ENCODE data around the gene KAZN.

The KAZN gene

DNA sequence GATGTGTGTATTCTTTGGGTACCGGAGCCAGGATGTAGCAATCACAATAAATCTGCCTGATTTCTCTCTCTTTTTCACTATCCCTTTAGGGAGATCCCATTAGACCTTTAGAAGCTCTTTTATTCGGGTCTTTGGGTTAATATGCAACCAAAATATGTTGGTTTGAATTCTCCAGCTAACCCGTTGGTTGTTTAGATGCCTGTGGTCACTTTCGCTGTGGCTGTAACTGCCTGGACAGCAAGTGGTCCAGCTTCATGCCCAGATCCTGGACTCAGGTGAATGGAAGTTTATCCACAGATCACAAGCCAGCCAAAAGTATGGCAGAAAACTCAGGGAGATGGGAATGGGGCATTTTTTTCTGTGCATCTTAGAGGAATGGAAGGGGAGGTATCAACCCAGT, 12.3 kb downstream of the KAZN start:
- Mint-ChIP-seq H3K27ac (no peak overlapping the region), H3K4me1 (ENCODE audit: low read depth in 2 of 2) (no peaks in the 10 kb centered on the region), H3K9me3 (peaks cover 2 to 7% of the 10 kb centered on the region in 2 donors), H3K36me3 (ENCODE audit: insufficient read depth) (peaks cover 3% of the 10 kb centered on the region), H3K27me3 (peaks cover 27 to 52% of the 10 kb centered on the region in 2 donors), H3K4me3 (no peak overlapping the region)
- ATAC-seq (replicated peaks) (no peak), DNase-seq (no peak)

- Mint-ChIP-seq H3K36me3 (ENCODE audit: insufficient read depth) (peaks cover 3% of the 10 kb centered on the region), H3K4me1 (ENCODE audit: low read depth in 2 of 2) (no peaks in the 10 kb centered on the region), H3K9me3 (peaks cover 2 to 7% of the 10 kb centered on the region in 2 donors), H3K27me3 (peaks cover 27 to 43% of the 10 kb centered on the region in 2 donors), H3K27ac (no peak overlapping the region), H3K4me3 (no peak overlapping the region)
- DNase-seq: no peak
- ATAC-seq (replicated peaks): no peak
Observed at GRCh38 chr1:14611792-14612191, 13.3 kb downstream of the KAZN start.

DNA sequence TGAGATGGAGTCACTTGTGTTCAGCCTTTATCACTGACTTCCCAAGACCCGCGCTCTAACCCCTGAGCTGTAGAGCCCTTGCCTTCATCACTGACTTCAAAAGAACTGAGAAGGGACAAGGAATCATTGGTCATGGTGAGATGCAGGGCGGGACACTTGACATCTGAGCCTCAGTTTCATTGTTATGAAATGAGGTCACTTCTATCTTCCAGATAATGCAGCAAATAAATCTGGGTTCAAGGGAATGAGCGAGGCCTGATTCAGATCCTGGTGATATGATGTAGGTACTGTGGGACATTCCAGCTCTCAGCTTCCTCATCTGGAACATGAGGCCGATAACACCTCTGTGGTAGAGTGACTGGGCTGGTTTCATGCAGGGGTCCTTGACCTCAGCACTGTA, 13.8 kb downstream of the KAZN start:
- H3K4me3 Mint-ChIP-seq: no peak overlapping the region
- H3K36me3 Mint-ChIP-seq (ENCODE audit: insufficient read depth): peaks cover 3% of the 10 kb centered on the region
- ATAC-seq (replicated peaks) (no peak), DNase-seq (no peak)
- H3K27me3 Mint-ChIP-seq: peaks cover 27 to 42% of the 10 kb centered on the region in 2 donors
- peaks cover 2 to 7% of the 10 kb centered on the region in 2 donors for H3K9me3 Mint-ChIP-seq
- no peaks in the 10 kb centered on the region for H3K4me1 Mint-ChIP-seq (ENCODE audit: low read depth in 2 of 2)
- H3K27ac Mint-ChIP-seq: no peak overlapping the region

- no peak overlapping the region for H3K4me3 Mint-ChIP-seq
- ATAC-seq (replicated peaks): no peak
- no peaks in the 10 kb centered on the region for H3K4me1 Mint-ChIP-seq (ENCODE audit: low read depth in 2 of 2)
- no peak for DNase-seq
- H3K27ac Mint-ChIP-seq: no peak overlapping the region
- peaks cover 3% of the 10 kb centered on the region for H3K36me3 Mint-ChIP-seq (ENCODE audit: insufficient read depth)
- H3K9me3 Mint-ChIP-seq: peaks cover 2 to 13% of the 10 kb centered on the region in 2 donors
- H3K27me3 Mint-ChIP-seq: peaks cover 22 to 53% of the 10 kb centered on the region in 2 donors
Observed at GRCh38 chr1:14613926-14614325, 15.4 kb downstream of the KAZN start.

- no peaks in the 10 kb centered on the region for H3K4me1 Mint-ChIP-seq (ENCODE audit: low read depth in 2 of 2)
- H3K27ac Mint-ChIP-seq: no peak overlapping the region
- peaks cover 3% of the 10 kb centered on the region for H3K36me3 Mint-ChIP-seq (ENCODE audit: insufficient read depth)
- ATAC-seq (replicated peaks) (no peak), DNase-seq (no peak)
- H3K4me3 Mint-ChIP-seq: no peak overlapping the region
- H3K9me3 Mint-ChIP-seq: peaks cover 2 to 13% of the 10 kb centered on the region in 2 donors
- peaks cover 22 to 55% of the 10 kb centered on the region in 2 donors for H3K27me3 Mint-ChIP-seq
Observed at GRCh38 chr1:14614341-14614740, 15.9 kb downstream of the KAZN start.

- peaks cover 2 to 13% of the 10 kb centered on the region in 2 donors for H3K9me3 Mint-ChIP-seq
- H3K27me3 Mint-ChIP-seq: peaks cover 18 to 51% of the 10 kb centered on the region in 2 donors
Observed at GRCh38 chr1:14615549-14616218, 17.2 kb downstream of the KAZN start.

DNA sequence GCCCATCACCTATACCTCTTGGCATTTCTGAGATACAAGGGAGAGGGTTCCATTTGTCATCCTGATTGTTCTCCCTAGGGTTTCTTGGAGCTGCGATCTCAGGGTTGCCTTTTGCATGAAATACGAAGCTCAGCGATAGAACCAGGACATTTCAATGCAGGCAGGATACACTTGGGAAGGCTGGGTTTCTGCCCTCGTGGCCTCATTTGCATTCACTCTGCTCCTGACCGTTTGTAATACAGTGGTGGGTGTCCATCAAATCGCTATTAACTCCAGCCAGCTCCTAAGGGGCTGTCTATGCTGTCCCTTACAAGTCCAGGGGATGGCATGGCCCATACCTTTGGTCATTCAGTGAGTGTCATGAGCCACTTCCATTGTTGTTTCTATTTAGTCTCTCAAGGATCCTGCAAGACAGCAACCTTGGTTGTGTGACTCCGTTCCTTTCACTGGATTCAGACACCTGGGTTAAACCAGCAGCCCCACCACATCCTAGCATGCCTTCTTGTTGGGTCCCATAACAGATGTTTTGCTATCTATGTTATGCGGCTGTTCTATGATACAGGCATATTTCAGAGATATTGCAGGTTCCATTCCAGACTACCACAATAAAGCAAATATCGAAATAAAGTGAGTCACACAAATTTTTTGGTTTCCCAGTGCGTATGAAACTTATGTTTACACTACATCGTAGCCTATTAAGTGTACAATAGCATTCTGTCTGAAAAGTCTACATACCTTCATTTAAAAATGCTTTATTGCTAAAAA, 18.3 kb downstream of the KAZN start:
- ATAC-seq (replicated peaks): no peak
- Mint-ChIP-seq H3K36me3 (ENCODE audit: insufficient read depth) (peaks cover 3% of the 10 kb centered on the region), H3K4me3 (no peak overlapping the region), H3K9me3 (peaks cover 2 to 13% of the 10 kb centered on the region in 2 donors), H3K27ac (no peak overlapping the region), H3K4me1 (ENCODE audit: low read depth in 2 of 2) (no peaks in the 10 kb centered on the region), H3K27me3 (peaks cover 18 to 42% of the 10 kb centered on the region in 2 donors)
- DNase-seq: no peak

More at GRCh38 chr1:14615549-14616218, 17.2 kb downstream of the KAZN start:
- Mint-ChIP-seq H3K4me1 (ENCODE audit: low read depth in 2 of 2) (no peaks in the 10 kb centered on the region), H3K27ac (no peak overlapping the region), H3K36me3 (ENCODE audit: insufficient read depth) (peaks cover 3% of the 10 kb centered on the region), H3K4me3 (no peak overlapping the region)
- DNase-seq (no peak), ATAC-seq (replicated peaks) (no peak)

- no peaks in the 10 kb centered on the region for H3K4me1 Mint-ChIP-seq (ENCODE audit: low read depth in 2 of 2)
- peaks cover 3% of the 10 kb centered on the region for H3K36me3 Mint-ChIP-seq (ENCODE audit: insufficient read depth)
- H3K4me3 Mint-ChIP-seq: no peak overlapping the region
- DNase-seq: no peak
- ATAC-seq (replicated peaks): no peak
- peaks cover 16 to 36% of the 10 kb centered on the region in 2 donors for H3K27me3 Mint-ChIP-seq
- peaks cover 2 to 13% of the 10 kb centered on the region in 2 donors for H3K9me3 Mint-ChIP-seq
- no peak overlapping the region for H3K27ac Mint-ChIP-seq
Observed at GRCh38 chr1:14617791-14618190, 19.3 kb downstream of the KAZN start.

DNA sequence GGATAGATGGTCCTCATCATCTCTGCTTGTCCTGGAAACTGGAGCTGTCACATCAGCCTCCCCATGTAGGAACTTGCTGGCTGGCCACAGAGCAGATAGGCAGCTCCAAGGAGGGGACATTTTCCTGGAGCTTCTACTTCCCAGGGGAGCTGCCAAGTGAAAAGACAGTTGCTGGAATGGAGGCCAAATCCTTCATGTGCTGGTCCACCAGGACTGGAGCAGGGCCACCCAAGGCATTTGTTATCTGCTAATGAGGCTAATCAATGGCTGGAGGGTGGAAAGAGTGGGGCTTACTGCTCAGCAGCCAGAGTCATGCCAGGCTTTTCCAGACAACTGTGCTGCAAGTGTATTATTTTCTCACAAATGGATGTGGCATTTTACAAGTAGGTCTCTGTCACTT, 22.5 kb downstream of the KAZN start:
- Mint-ChIP-seq H3K27ac (no peak overlapping the region), H3K4me3 (no peak overlapping the region), H3K36me3 (ENCODE audit: insufficient read depth) (no peaks in the 10 kb centered on the region), H3K4me1 (ENCODE audit: low read depth in 2 of 2) (no peaks in the 10 kb centered on the region), H3K27me3 (peaks cover 0 to 20% of the 10 kb centered on the region in 2 donors), H3K9me3 (peaks cover 0 to 6% of the 10 kb centered on the region in 2 donors)
- DNase-seq (no peak), ATAC-seq (replicated peaks) (no peak)

DNA sequence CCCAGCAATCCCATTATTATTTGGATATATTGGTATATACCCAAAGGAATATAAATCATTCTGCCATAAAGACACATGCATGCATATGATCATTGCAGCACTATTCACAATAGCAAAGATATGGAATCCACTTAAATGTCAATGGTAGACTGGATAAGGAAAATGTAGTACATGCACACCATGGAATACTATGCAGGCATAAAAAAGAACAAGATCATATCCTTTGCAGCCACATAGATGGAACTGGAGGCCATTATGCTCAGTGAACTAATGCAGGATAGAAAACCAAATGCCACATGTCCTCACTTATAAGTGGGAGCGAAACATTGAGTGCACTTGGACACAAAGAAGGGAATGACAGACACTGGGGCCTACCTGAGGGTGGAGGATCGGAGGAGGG, 24.6 kb downstream of the KAZN start:
- H3K4me1 Mint-ChIP-seq (ENCODE audit: low read depth in 2 of 2): no peaks in the 10 kb centered on the region
- no peaks in the 10 kb centered on the region for H3K36me3 Mint-ChIP-seq (ENCODE audit: insufficient read depth)
- H3K9me3 Mint-ChIP-seq: peaks cover 0 to 6% of the 10 kb centered on the region in 2 donors
- no peak overlapping the region for H3K4me3 Mint-ChIP-seq
- no peak overlapping the region for H3K27ac Mint-ChIP-seq
- no peak for ATAC-seq (replicated peaks)
- no peak for DNase-seq
- peaks cover 4 to 17% of the 10 kb centered on the region in 2 donors for H3K27me3 Mint-ChIP-seq

DNA sequence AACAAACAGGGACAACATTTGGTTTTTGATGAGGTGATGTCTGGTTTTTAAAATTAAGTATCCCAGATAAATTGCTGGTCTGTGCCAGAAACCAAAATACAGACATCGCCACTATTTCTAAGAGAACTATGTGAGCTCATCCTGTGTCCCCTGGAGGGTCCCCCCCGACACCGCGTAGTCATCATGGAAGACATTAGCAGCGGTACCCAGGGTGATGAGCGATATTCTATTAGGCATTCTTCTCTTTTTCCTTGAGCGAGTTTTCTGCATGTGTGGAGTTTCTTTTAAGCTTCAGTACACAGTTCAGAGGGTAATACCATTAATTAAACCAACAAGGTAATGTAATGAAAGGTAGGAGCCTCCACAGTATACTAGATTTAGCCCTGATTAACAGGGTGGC, 26.5 kb downstream of the KAZN start:
- H3K27me3 Mint-ChIP-seq: peaks cover 5 to 6% of the 10 kb centered on the region in 2 donors
- DNase-seq (no peak), ATAC-seq (replicated peaks) (no peak)
- no peaks in the 10 kb centered on the region for H3K36me3 Mint-ChIP-seq (ENCODE audit: insufficient read depth)
- H3K4me3 Mint-ChIP-seq: no peak overlapping the region
- H3K4me1 Mint-ChIP-seq (ENCODE audit: low read depth in 2 of 2): no peaks in the 10 kb centered on the region
- no peaks in the 10 kb centered on the region for H3K9me3 Mint-ChIP-seq
- no peak overlapping the region for H3K27ac Mint-ChIP-seq

DNA sequence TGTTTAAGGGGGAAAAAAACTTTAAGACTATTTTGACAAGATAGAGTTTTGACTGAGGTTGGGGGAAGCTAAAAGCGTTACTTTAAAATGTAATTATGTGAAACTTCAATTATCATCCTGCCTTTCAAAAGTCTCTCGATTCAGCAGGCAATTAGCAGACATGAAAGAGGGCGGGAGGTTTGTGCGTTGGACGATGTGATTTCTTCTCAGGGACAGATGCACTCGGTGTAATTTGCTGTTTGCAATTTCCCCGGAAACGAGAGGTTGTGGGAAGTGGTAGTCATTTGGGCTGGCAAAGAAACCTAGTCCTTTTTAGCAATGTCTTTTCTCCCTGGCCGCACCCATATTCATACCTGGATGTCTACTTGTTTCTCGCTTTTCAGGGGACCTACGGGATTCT, 27.1 kb downstream of the KAZN start:
- Mint-ChIP-seq H3K4me3 (no peak overlapping the region), H3K36me3 (ENCODE audit: insufficient read depth) (no peaks in the 10 kb centered on the region), H3K27me3 (peaks cover 5 to 6% of the 10 kb centered on the region in 2 donors), H3K9me3 (no peaks in the 10 kb centered on the region), H3K27ac (no peak overlapping the region), H3K4me1 (ENCODE audit: low read depth in 2 of 2) (no peaks in the 10 kb centered on the region)
- no peak for ATAC-seq (replicated peaks)
- no peak for DNase-seq

DNA sequence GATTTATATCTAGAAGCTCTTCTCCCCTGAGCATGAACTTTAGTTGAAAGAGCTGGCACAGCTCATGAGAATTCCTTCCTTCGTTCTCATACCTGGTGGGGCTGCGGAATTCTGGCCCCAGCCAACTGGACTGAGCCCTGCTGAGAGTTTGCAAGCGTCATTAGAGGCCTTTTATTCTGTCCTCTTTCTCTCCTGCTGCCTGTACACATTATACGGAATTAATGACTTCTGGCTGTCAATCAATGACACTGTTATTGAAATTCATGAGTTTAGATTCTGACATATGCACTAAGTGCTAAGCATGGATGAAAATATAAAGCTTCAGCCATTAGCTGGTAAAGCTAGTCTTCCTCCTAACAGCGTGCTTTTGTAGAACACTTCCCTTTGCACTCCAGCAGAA, 27.5 kb downstream of the KAZN start:
- Mint-ChIP-seq H3K27ac (no peak overlapping the region), H3K4me3 (no peak overlapping the region), H3K4me1 (ENCODE audit: low read depth in 2 of 2) (no peaks in the 10 kb centered on the region), H3K36me3 (ENCODE audit: insufficient read depth) (no peaks in the 10 kb centered on the region), H3K9me3 (no peaks in the 10 kb centered on the region), H3K27me3 (peaks cover 5 to 9% of the 10 kb centered on the region in 2 donors)
- DNase-seq: no peak
- ATAC-seq (replicated peaks): no peak

All from effector memory CD8-positive, alpha-beta T cell (primary cell).